Activated CD8-positive, alpha-beta memory T cell treated with anti-CD3 and anti-CD28 coated beads, Interleukin-2, amount 10 ng/mL, durations not matched to agents 7 days and 5 days (primary cell): ENCODE data around the gene PHF11. TPM values are rescaled to one million over a fixed set of nuclear protein-coding genes. Genes with fewer than 3 reads are reported as not detected.
"Not testable (repeated sequence)": the region's sequence is repeated elsewhere in the genome, so short reads cannot be mapped to it uniquely, and the experiment has no call there.

ENCODE experiments used
- ATAC-seq: fragments of 150-1000 bp; cut with Tn5 transposase; one replicate; pipeline ENCODE4 v1.10.0; 2021; ENCODE audit warnings: moderate library complexity
- CTCF ChIA-PET: fragments of 350-600 bp; sonication (Branson Sonifier 250); formaldehyde crosslinking; loops from one replicate; lab custom pipeline; 2021; ENCODE audit warnings: antibody characterized with exemption; lab: Charles Lee
- DNase-seq: peaks from one replicate; pipeline ENCODE4 v3.0.0-alpha.2; 2020
- H3K27ac Mint-ChIP-seq: one replicate; pipeline ENCODE4 v1.8.0; 2021; ENCODE audit warnings: mild to moderate bottlenecking, mixed read lengths
- H3K27me3 Mint-ChIP-seq: one replicate; pipeline ENCODE4 v1.8.0; 2021; ENCODE audit warnings: mixed read lengths
- H3K36me3 Mint-ChIP-seq: one replicate; pipeline ENCODE4 v1.8.0; 2021; ENCODE audit warnings: mild to moderate bottlenecking, mixed read lengths
- H3K4me1 Mint-ChIP-seq: one replicate; pipeline ENCODE4 v1.8.0; 2021; ENCODE audit warnings: mixed read lengths
- H3K4me3 Mint-ChIP-seq: one replicate; pipeline ENCODE4 v1.8.0; 2021; ENCODE audit warnings: mild to moderate bottlenecking, moderate library complexity, mixed read lengths
- H3K9me3 Mint-ChIP-seq: one replicate; pipeline ENCODE4 v1.8.0; 2022; ENCODE audit warnings: low read depth, mixed read lengths
- total RNA-seq, 2 experiments: library from RNA; stranded (reverse); gene quantifications; one replicate each; pipeline ENCODE4 v1.2.3, GENCODE V29; 2021

The PHF11 gene
- total RNA-seq, 2 experiments from 2014 or later: 79.6 to 129 TPM

GRCh38 chr13:49563516-49563915 is 67.8 kb downstream of the PHF11 start:
- Mint-ChIP-seq H3K27me3 (no peaks in the 10 kb centered on the region), H3K9me3 (no peaks in the 10 kb centered on the region), H3K27ac (no peak overlapping the region), H3K4me1 (no peaks in the 10 kb centered on the region), H3K36me3 (peaks cover 35% of the 10 kb centered on the region), H3K4me3 (no peak overlapping the region)
- DNase-seq (no peak), ATAC-seq (no peak)
- CTCF ChIA-PET: interaction anchor here (0.8 kb wide), 1 partner anchor 16 kb away, joined by 3 read pairs; no protein-coding TSS in a partner anchor

- H3K27ac Mint-ChIP-seq, ATAC-seq, H3K9me3 Mint-ChIP-seq, H3K27me3 Mint-ChIP-seq, CTCF ChIA-PET, DNase-seq, H3K4me3 Mint-ChIP-seq: not testable (repeated sequence)
- Mint-ChIP-seq H3K4me1 (peaks cover 17% of the 10 kb centered on the region), H3K36me3 (peaks cover 22% of the 10 kb centered on the region)
These were observed 69.7 kb downstream of the PHF11 start for GRCh38 chr13:49565461-49565860.

GRCh38 chr13:49566461-49566860 is 70.7 kb downstream of the PHF11 start:
- Mint-ChIP-seq H3K27me3 (no peaks in the 10 kb centered on the region), H3K4me1 (peaks cover 25% of the 10 kb centered on the region)
- CTCF ChIA-PET: no interaction called here

GRCh38 chr13:49567491-49567890 is 71.7 kb downstream of the PHF11 start:
- no peak for DNase-seq
- CTCF ChIA-PET: no interaction called here
- no peaks in the 10 kb centered on the region for H3K27me3 Mint-ChIP-seq

More at GRCh38 chr13:49566461-49566860, 70.7 kb downstream of the PHF11 start:
- H3K4me3 Mint-ChIP-seq: no peak overlapping the region
- H3K36me3 Mint-ChIP-seq: peaks cover 18% of the 10 kb centered on the region
- no peaks in the 10 kb centered on the region for H3K9me3 Mint-ChIP-seq
- ATAC-seq: no peak
- no peak overlapping the region for H3K27ac Mint-ChIP-seq
- DNase-seq: no peak

GRCh38 chr13:49569993-49570689 is 74.4 kb downstream of the PHF11 start:
- no peak for DNase-seq
- no peak overlapping the region for H3K4me3 Mint-ChIP-seq
- peak; percentile 68 for ATAC-seq
- no peaks in the 10 kb centered on the region for H3K27me3 Mint-ChIP-seq
- H3K36me3 Mint-ChIP-seq: peaks cover 13% of the 10 kb centered on the region
- CTCF ChIA-PET: interaction anchor here (0.6 to 1.4 kb wide), 6 partner anchors 10 to 1322 kb away, joined by 3 to 5 read pairs (median 3); partner anchors contain the start of gene RCBTB1
- H3K4me1 Mint-ChIP-seq: peaks cover 30% of the 10 kb centered on the region
- peak overlapping the region; percentile 65 for H3K27ac Mint-ChIP-seq
- no peaks in the 10 kb centered on the region for H3K9me3 Mint-ChIP-seq

More at GRCh38 chr13:49567491-49567890, 71.7 kb downstream of the PHF11 start:
- H3K27ac Mint-ChIP-seq: no peak overlapping the region
- H3K4me1 Mint-ChIP-seq: peaks cover 30% of the 10 kb centered on the region
- H3K9me3 Mint-ChIP-seq: no peaks in the 10 kb centered on the region
- ATAC-seq: no peak
- H3K36me3 Mint-ChIP-seq: peaks cover 18% of the 10 kb centered on the region
- no peak overlapping the region for H3K4me3 Mint-ChIP-seq

GRCh38 chr13:49571299-49572240 is 75.8 kb downstream of the PHF11 start:
- H3K27me3 Mint-ChIP-seq: no peaks in the 10 kb centered on the region
- DNase-seq (no peak), ATAC-seq (no peak)
- H3K4me3 Mint-ChIP-seq: no peak overlapping the region
- peaks cover 30% of the 10 kb centered on the region for H3K4me1 Mint-ChIP-seq
- peaks cover 11% of the 10 kb centered on the region for H3K36me3 Mint-ChIP-seq
- CTCF ChIA-PET: no interaction called here
- no peaks in the 10 kb centered on the region for H3K9me3 Mint-ChIP-seq
- no peak overlapping the region for H3K27ac Mint-ChIP-seq

Other genes with a start within 250 kb of the PHF11 start
- gene CDADC1, start 248.0 kb upstream of the PHF11 start, total RNA-seq: 10 to 100 TPM; 12.4 to 14.8 TPM
- 1 to 10 TPM; 4.0 to 4.3 TPM for gene CAB39L, start 51.9 kb upstream of the PHF11 start, total RNA-seq
- 10 to 100 TPM; 14.3 to 18.0 TPM for gene SETDB2, start 51.7 kb upstream of the PHF11 start, total RNA-seq
- gene RCBTB1, start 89.6 kb downstream of the PHF11 start, total RNA-seq: 10 to 100 TPM; 18.1 to 20.9 TPM
- 1 to 10 TPM in 1 of 2 experiments, under 1 TPM in 1; 0.89 to 2.1 TPM for gene ARL11, start 132.6 kb downstream of the PHF11 start, total RNA-seq
- gene EBPL, start 195.5 kb downstream of the PHF11 start, total RNA-seq: 10 to 100 TPM; 39.5 to 43.5 TPM